ENCODE results near the gene NUPR2. TPM values are rescaled to one million over a fixed set of nuclear protein-coding genes. Genes with fewer than 3 reads are reported as not detected.

Gene NUPR2
- total and polyA plus RNA-seq, 4 donors, result not detected

GRCh38 chr7:56127241-56127975 is 11.2 kb upstream of the NUPR2 start:
- Histone ChIP-seq H3K9me3 (ENCODE audit: control insufficient read depth in 4 of 4, low read length in 3 of 4) (no peaks in the 10 kb centered on the region), H3K4me1 (ENCODE audit: control insufficient read depth in 4 of 4, insufficient read depth in 4 of 4, low read length in 3 of 4) (peaks cover 0 to 6% (median under 1%) of the 10 kb centered on the region in 4 donors), H3K4me3 (ENCODE audit: low read depth in 1 of 3, low read length in 3 of 3) (no peak overlapping the region), H3K9ac (ENCODE audit: low read depth in 1 of 2, low read length in 2 of 2) (no peak overlapping the region), H3K36me3 (ENCODE audit: control insufficient read depth in 4 of 4, insufficient read depth in 3 of 4, low read depth in 1 of 4, low read length in 3 of 4) (no peaks in the 10 kb centered on the region), H3K27ac (ENCODE audit: low read depth in 1 of 2, low read length in 2 of 2) (no peak overlapping the region), H3K27me3 (ENCODE audit: control insufficient read depth in 4 of 4, insufficient read depth in 4 of 4, low read length in 3 of 4) (no peaks in the 10 kb centered on the region)
- TF ChIP-seq HNF4A (conservative IDR thresholded peaks at IDR 0.05) (no peak), EGR1 (IDR thresholded peaks at IDR 0.05; ENCODE audit: low read depth in 2 of 2) (no peak), TAF1 (conservative IDR thresholded peaks at IDR 0.05) (no peak), CTCF (IDR thresholded peaks at IDR 0.05; ENCODE audit: low read depth, low read length, missing input control) (no peak), REST (IDR thresholded peaks at IDR 0.05) (no peak), FOXA1 (IDR thresholded peaks at IDR 0.05) (no peak), RAD21 (IDR thresholded peaks at IDR 0.05) (no peak), ATF3 (IDR thresholded peaks at IDR 0.05) (no peak), GABPA (IDR thresholded peaks at IDR 0.05 in 1 of 2, conservative IDR thresholded peaks at IDR 0.05 in 1 of 2) (no peak), ZBTB33 (IDR thresholded peaks at IDR 0.05) (no peak)
- DNase-seq (ENCODE audit: low spot score), result no peak
- WGBS, result 84% methylated on average over 7 of the region's 7 CpGs

- Histone ChIP-seq H3K4me1 (ENCODE audit: control insufficient read depth in 4 of 4, insufficient read depth in 4 of 4, low read length in 3 of 4) (peaks cover 0 to 4% (median under 1%) of the 10 kb centered on the region in 4 donors), H3K27ac (ENCODE audit: low read depth in 1 of 2, low read length in 2 of 2) (no peak overlapping the region), H3K9me3 (ENCODE audit: control insufficient read depth in 4 of 4, low read length in 3 of 4) (no peaks in the 10 kb centered on the region)
- TF ChIP-seq TAF1 (conservative IDR thresholded peaks at IDR 0.05) (no peak), RAD21 (IDR thresholded peaks at IDR 0.05) (no peak), RXRA (IDR thresholded peaks at IDR 0.05) (no peak), JUND (IDR thresholded peaks at IDR 0.05) (no peak), CTCF (IDR thresholded peaks at IDR 0.05; ENCODE audit: low read depth, low read length, missing input control) (no peak), NR2F2 (IDR thresholded peaks at IDR 0.05) (no peak), EGR1 (IDR thresholded peaks at IDR 0.05; ENCODE audit: low read depth in 2 of 2) (no peak), FOXA1 (IDR thresholded peaks at IDR 0.05) (no peak), ZBTB33 (IDR thresholded peaks at IDR 0.05) (no peak), MAX (IDR thresholded peaks at IDR 0.05) (no peak), YY1 (IDR thresholded peaks at IDR 0.05) (no peak)
These were observed 9.6 kb upstream of the NUPR2 start for GRCh38 chr7:56125831-56126230.

More at GRCh38 chr7:56125831-56126230, 9.6 kb upstream of the NUPR2 start:
- Histone ChIP-seq H3K27me3 (ENCODE audit: control insufficient read depth in 4 of 4, insufficient read depth in 4 of 4, low read length in 3 of 4) (no peaks in the 10 kb centered on the region), H3K36me3 (ENCODE audit: control insufficient read depth in 4 of 4, insufficient read depth in 3 of 4, low read depth in 1 of 4, low read length in 3 of 4) (no peaks in the 10 kb centered on the region), H3K9ac (ENCODE audit: low read depth in 1 of 2, low read length in 2 of 2) (no peak overlapping the region), H3K4me3 (ENCODE audit: low read depth in 1 of 3, low read length in 3 of 3) (no peak overlapping the region)
- no peak for DNase-seq (ENCODE audit: low spot score)
- 84% methylated on average over 8 of the region's 8 CpGs for WGBS

Measured in liver (tissue), 9 donors.